ENCODE results near the gene TECR. TPM values are rescaled to one million over a fixed set of nuclear protein-coding genes. Genes with fewer than 3 reads are reported as not detected.
"Not testable (repeated sequence)": the region's sequence is repeated elsewhere in the genome, so short reads cannot be mapped to it uniquely, and the experiment has no call there.

TECR gene
- polyA plus RNA-seq, 1 donor from 2014 or later = 31.4 TPM

- no peak overlapping the region for H3K4me3 ChIP-seq (ENCODE audit: low read length)
- H3K27ac ChIP-seq (ENCODE audit: low read length) = no peak overlapping the region
- H4K20me1 ChIP-seq (ENCODE audit: insufficient read depth) = no peaks in the 10 kb centered on the region
- H3K36me3 ChIP-seq (ENCODE audit: insufficient read depth, low read length) = no peaks in the 10 kb centered on the region
- TF ChIP-seq, protein P1, sequence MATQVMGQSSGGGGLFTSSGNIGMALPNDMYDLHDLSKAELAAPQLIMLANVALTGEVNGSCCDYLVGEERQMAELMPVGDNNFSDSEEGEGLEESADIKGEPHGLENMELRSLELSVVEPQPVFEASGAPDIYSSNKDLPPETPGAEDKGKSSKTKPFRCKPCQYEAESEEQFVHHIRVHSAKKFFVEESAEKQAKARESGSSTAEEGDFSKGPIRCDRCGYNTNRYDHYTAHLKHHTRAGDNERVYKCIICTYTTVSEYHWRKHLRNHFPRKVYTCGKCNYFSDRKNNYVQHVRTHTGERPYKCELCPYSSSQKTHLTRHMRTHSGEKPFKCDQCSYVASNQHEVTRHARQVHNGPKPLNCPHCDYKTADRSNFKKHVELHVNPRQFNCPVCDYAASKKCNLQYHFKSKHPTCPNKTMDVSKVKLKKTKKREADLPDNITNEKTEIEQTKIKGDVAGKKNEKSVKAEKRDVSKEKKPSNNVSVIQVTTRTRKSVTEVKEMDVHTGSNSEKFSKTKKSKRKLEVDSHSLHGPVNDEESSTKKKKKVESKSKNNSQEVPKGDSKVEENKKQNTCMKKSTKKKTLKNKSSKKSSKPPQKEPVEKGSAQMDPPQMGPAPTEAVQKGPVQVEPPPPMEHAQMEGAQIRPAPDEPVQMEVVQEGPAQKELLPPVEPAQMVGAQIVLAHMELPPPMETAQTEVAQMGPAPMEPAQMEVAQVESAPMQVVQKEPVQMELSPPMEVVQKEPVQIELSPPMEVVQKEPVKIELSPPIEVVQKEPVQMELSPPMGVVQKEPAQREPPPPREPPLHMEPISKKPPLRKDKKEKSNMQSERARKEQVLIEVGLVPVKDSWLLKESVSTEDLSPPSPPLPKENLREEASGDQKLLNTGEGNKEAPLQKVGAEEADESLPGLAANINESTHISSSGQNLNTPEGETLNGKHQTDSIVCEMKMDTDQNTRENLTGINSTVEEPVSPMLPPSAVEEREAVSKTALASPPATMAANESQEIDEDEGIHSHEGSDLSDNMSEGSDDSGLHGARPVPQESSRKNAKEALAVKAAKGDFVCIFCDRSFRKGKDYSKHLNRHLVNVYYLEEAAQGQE (IDR thresholded peaks at IDR 0.05; ENCODE audit: borderline replicate concordance) = no peak
- H3F3A ChIP-seq (ENCODE audit: insufficient read depth, low read length, poor library complexity, severe bottlenecking) = no peaks in the 10 kb centered on the region
- H3K79me2 ChIP-seq (replicated peaks; ENCODE audit: insufficient read depth, low read length) = no peaks in the 10 kb centered on the region
- no peak overlapping the region for H3K4me2 ChIP-seq (ENCODE audit: low read length)
- no peaks in the 10 kb centered on the region for H3K9me3 ChIP-seq (ENCODE audit: low read length)
- H3K9me2 ChIP-seq (ENCODE audit: insufficient read depth, low read length) = no peaks in the 10 kb centered on the region
- H3K27me3 ChIP-seq (ENCODE audit: insufficient read depth, low read depth, low read length) = no peaks in the 10 kb centered on the region
- H2AFZ ChIP-seq (ENCODE audit: low read depth, low read length) = no peak overlapping the region
- H3K9ac ChIP-seq (ENCODE audit: low read length) = no peak overlapping the region
Observed at GRCh38 chr19:14580623-14581237, 51.3 kb downstream of the TECR start.

GRCh38 chr19:14582894-14583340, 53.5 kb downstream of the TECR start, which contains the start of gene CLEC17A:
Gene CLEC17A, plus strand, starts transcription at chr19:14583084. Its CDS starts 77 bp downstream, at chr19:14583161.
- TF ChIP-seq EZH2 (IDR thresholded peaks at IDR 0.05; ENCODE audit: borderline replicate concordance, insufficient read depth, low read length, poor library complexity, severe bottlenecking) (no peak), TAF1 (IDR thresholded peaks at IDR 0.05; ENCODE audit: low read depth) (no peak), MXI1 (conservative IDR thresholded peaks at IDR 0.05; ENCODE audit: poor library complexity, severe bottlenecking) (no peak), RAD21 (conservative IDR thresholded peaks at IDR 0.05) (no peak)
- TF ChIP-seq, protein P1 (IDR thresholded peaks at IDR 0.05; ENCODE audit: borderline replicate concordance) = no peak
- TF ChIP-seq, protein P2, sequence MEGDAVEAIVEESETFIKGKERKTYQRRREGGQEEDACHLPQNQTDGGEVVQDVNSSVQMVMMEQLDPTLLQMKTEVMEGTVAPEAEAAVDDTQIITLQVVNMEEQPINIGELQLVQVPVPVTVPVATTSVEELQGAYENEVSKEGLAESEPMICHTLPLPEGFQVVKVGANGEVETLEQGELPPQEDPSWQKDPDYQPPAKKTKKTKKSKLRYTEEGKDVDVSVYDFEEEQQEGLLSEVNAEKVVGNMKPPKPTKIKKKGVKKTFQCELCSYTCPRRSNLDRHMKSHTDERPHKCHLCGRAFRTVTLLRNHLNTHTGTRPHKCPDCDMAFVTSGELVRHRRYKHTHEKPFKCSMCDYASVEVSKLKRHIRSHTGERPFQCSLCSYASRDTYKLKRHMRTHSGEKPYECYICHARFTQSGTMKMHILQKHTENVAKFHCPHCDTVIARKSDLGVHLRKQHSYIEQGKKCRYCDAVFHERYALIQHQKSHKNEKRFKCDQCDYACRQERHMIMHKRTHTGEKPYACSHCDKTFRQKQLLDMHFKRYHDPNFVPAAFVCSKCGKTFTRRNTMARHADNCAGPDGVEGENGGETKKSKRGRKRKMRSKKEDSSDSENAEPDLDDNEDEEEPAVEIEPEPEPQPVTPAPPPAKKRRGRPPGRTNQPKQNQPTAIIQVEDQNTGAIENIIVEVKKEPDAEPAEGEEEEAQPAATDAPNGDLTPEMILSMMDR (IDR thresholded peaks at IDR 0.05; ENCODE audit: poor library complexity, severe bottlenecking) = no peak
- Histone ChIP-seq H3K4me2 (ENCODE audit: low read length) (no peak within 1 kb of the TSS), H3F3A (ENCODE audit: insufficient read depth, low read length, poor library complexity, severe bottlenecking) (no peaks in the 10 kb centered on the region), H3K4me3 (ENCODE audit: low read length) (no peak within 1 kb of the TSS), H3K9me2 (ENCODE audit: insufficient read depth, low read length) (no peaks in the 10 kb centered on the region), H3K36me3 (ENCODE audit: insufficient read depth, low read length) (no peaks in the 10 kb centered on the region), H3K27me3 (ENCODE audit: insufficient read depth, low read depth, low read length) (no peaks in the 10 kb centered on the region), H4K20me1 (ENCODE audit: insufficient read depth) (no peaks in the 10 kb centered on the region), H3K27ac (ENCODE audit: low read length) (no peak within 1 kb of the TSS), H2AFZ (ENCODE audit: low read depth, low read length) (no peak within 1 kb of the TSS), H3K79me2 (replicated peaks; ENCODE audit: insufficient read depth, low read length) (no peaks in the 10 kb centered on the region), H3K9ac (ENCODE audit: low read length) (no peak within 1 kb of the TSS), H3K9me3 (ENCODE audit: low read length) (no peaks in the 10 kb centered on the region)

DNA sequence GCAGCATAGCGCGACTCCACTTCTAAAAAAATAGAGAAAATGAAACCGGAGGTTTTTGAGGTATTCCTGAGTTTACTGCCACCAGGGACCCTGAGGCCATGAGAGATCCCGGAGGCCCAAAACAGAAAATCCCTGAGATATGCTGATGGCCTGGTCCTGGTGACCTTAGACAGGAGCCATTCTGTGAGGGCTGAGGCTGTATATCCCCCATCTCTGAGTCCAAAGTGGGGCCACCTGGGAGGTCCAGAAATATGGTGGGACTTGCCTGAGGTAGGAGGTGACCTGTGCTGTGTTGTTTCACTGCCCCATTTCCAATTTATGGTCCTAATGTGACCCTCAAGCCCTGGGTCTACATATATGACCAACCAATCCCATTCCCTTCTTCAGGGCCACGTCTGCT, 55.0 kb downstream of the TECR start:
- H3K4me2 ChIP-seq (ENCODE audit: low read length); H3K9me3 ChIP-seq (ENCODE audit: low read length); H3K36me3 ChIP-seq (ENCODE audit: insufficient read depth, low read length); H2AFZ ChIP-seq (ENCODE audit: low read depth, low read length); H3K9ac ChIP-seq (ENCODE audit: low read length); H3K4me3 ChIP-seq (ENCODE audit: low read length); H3K27me3 ChIP-seq (ENCODE audit: insufficient read depth, low read depth, low read length); H3K79me2 ChIP-seq (replicated peaks; ENCODE audit: insufficient read depth, low read length); H3K9me2 ChIP-seq (ENCODE audit: insufficient read depth, low read length); H3K27ac ChIP-seq (ENCODE audit: low read length); H4K20me1 ChIP-seq (ENCODE audit: insufficient read depth); H3F3A ChIP-seq (ENCODE audit: insufficient read depth, low read length, poor library complexity, severe bottlenecking): not testable (repeated sequence)

DNA sequence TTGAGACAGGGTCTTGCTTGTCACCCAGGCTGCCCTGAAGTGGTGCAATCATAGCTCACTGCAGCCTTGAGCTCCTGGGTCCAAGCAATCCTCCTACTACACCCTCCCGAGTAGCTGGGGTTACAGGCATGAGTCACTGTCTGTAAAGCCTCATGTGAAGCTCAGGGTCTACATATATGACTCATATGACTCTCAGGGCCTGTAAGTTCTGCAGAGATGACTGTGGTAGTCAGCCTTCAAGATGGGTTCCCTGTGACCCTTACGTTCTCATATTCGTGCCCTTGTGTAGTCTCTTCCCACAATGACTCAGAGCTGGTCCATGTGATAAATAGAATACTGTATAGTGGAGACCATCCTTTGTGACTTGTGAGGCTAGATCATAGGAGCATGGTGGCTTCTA, 55.8 kb downstream of the TECR start:
- not testable (repeated sequence) for H3K4me2 ChIP-seq (ENCODE audit: low read length); H2AFZ ChIP-seq (ENCODE audit: low read depth, low read length); H3K9ac ChIP-seq (ENCODE audit: low read length); H3F3A ChIP-seq (ENCODE audit: insufficient read depth, low read length, poor library complexity, severe bottlenecking); H3K4me3 ChIP-seq (ENCODE audit: low read length); H3K9me3 ChIP-seq (ENCODE audit: low read length); H3K36me3 ChIP-seq (ENCODE audit: insufficient read depth, low read length); H3K79me2 ChIP-seq (replicated peaks; ENCODE audit: insufficient read depth, low read length); H3K27ac ChIP-seq (ENCODE audit: low read length); H3K27me3 ChIP-seq (ENCODE audit: insufficient read depth, low read depth, low read length); H3K9me2 ChIP-seq (ENCODE audit: insufficient read depth, low read length); H4K20me1 ChIP-seq (ENCODE audit: insufficient read depth)
